ENCODE data around the gene SMOC2.
A peak's percentile ranks its signal among the peaks of the same experiment; 100 is the strongest.

SMOC2 gene

DNA sequence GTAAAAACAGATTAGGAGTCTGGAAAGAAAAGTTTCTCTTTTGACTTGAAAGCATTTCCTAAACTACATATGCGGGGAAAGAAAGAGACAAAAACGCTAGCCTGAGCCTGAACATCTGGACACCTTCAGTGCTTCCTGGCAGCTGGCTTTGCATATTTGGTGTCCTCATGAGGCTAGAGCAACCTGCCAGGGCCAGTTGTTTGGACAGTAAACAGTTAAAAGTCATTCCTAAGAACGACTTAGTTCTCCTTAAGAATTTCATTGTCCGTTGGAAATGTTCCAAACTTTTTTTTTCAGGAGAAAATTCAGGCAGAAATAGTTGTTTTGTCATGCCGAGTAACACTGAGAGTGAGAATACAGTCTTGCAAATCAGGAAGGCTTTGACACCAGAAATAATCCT lies 199.8 kb downstream of the SMOC2 start:
- no peak overlapping the region for H2BK5ac ChIP-seq (ENCODE audit: low read length)
- H2BK15ac ChIP-seq (replicated peaks; ENCODE audit: low read depth), result no peak overlapping the region
- H3K4me2 ChIP-seq (ENCODE audit: low read length), result no peak overlapping the region
- no peaks in the 10 kb centered on the region for H3K27me3 ChIP-seq (ENCODE audit: insufficient read depth, low read length, poor library complexity)
- no peaks in the 10 kb centered on the region for H3K36me3 ChIP-seq (ENCODE audit: control insufficient read depth, insufficient read depth, low read length)
- no peak overlapping the region for H3K4me3 ChIP-seq (ENCODE audit: low read length)
- H2BK120ac ChIP-seq (ENCODE audit: low read depth, low read length), result no peak overlapping the region
- no peak overlapping the region for H3K56ac ChIP-seq (ENCODE audit: low read length)
- no peaks in the 10 kb centered on the region for H3K79me2 ChIP-seq (ENCODE audit: control insufficient read depth, insufficient read depth, low read length)
- H3K4me1 ChIP-seq (ENCODE audit: control insufficient read depth, low read depth, low read length), result peaks cover 2% of the 10 kb centered on the region
- no CpG with 5 or more reads among the region's 5 CpGs for WGBS (ENCODE audit: extremely low coverage, insufficient coverage, low lambda C conversion rate)
- H3K18ac ChIP-seq (ENCODE audit: low read length), result no peak overlapping the region
- H4K8ac ChIP-seq (ENCODE audit: low read depth, low read length), result no peak overlapping the region
- no peak overlapping the region for H3K9ac ChIP-seq (ENCODE audit: low read length)
- no peak overlapping the region for H3K23ac ChIP-seq (ENCODE audit: low read length)
- DNase-seq, result no peak
- no peaks in the 10 kb centered on the region for H3K79me1 ChIP-seq (ENCODE audit: low read length)
- H4K5ac ChIP-seq (ENCODE audit: low read length), result no peak overlapping the region
- H2AK5ac ChIP-seq (ENCODE audit: low read length), result no peak overlapping the region
- H3K4ac ChIP-seq (ENCODE audit: low read depth, low read length), result no peak overlapping the region
- H3K27ac ChIP-seq (ENCODE audit: low read depth, low read length), result no peak overlapping the region

DNA sequence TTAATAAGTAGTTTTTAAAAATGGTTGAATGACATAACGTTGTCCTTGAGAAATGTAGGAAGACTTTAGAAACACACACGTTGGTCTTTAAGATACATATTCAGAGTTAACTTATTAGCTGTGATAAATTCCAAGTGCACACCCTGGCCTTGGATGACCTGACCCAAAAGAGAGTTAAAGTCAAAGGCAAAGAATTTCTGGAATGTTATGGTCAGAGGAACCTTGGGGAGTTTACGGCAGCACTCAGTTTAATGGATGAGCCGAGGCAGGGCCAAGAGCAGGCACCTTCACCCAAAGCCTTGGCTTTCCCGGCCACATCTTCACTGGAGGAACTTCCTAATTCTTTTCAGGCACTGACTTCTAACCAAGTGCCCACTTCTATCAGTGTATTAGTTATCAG lies 200.5 kb downstream of the SMOC2 start:
- no peak overlapping the region for H4K8ac ChIP-seq (ENCODE audit: low read depth, low read length)
- no peak overlapping the region for H2BK120ac ChIP-seq (ENCODE audit: low read depth, low read length)
- no peak overlapping the region for H2BK15ac ChIP-seq (replicated peaks; ENCODE audit: low read depth)
- no peak overlapping the region for H3K18ac ChIP-seq (ENCODE audit: low read length)
- no peak overlapping the region for H2BK5ac ChIP-seq (ENCODE audit: low read length)
- no CpG with 5 or more reads among the region's 5 CpGs for WGBS (ENCODE audit: extremely low coverage, insufficient coverage, low lambda C conversion rate)
- no peaks in the 10 kb centered on the region for H3K79me2 ChIP-seq (ENCODE audit: control insufficient read depth, insufficient read depth, low read length)
- no peak overlapping the region for H4K5ac ChIP-seq (ENCODE audit: low read length)
- H3K27me3 ChIP-seq (ENCODE audit: insufficient read depth, low read length, poor library complexity), result no peaks in the 10 kb centered on the region
- no peak overlapping the region for H3K56ac ChIP-seq (ENCODE audit: low read length)
- no peak overlapping the region for H3K23ac ChIP-seq (ENCODE audit: low read length)
- H3K4me3 ChIP-seq (ENCODE audit: low read length), result no peak overlapping the region
- peaks cover 2% of the 10 kb centered on the region for H3K4me1 ChIP-seq (ENCODE audit: control insufficient read depth, low read depth, low read length)
- no peak overlapping the region for H3K4me2 ChIP-seq (ENCODE audit: low read length)
- no peak overlapping the region for H2AK5ac ChIP-seq (ENCODE audit: low read length)
- H3K79me1 ChIP-seq (ENCODE audit: low read length), result no peaks in the 10 kb centered on the region
- no peaks in the 10 kb centered on the region for H3K36me3 ChIP-seq (ENCODE audit: control insufficient read depth, insufficient read depth, low read length)
- no peak overlapping the region for H3K9ac ChIP-seq (ENCODE audit: low read length)
- no peak overlapping the region for H3K4ac ChIP-seq (ENCODE audit: low read depth, low read length)
- no peak overlapping the region for H3K27ac ChIP-seq (ENCODE audit: low read depth, low read length)
- peak; percentile 81 for DNase-seq

DNA sequence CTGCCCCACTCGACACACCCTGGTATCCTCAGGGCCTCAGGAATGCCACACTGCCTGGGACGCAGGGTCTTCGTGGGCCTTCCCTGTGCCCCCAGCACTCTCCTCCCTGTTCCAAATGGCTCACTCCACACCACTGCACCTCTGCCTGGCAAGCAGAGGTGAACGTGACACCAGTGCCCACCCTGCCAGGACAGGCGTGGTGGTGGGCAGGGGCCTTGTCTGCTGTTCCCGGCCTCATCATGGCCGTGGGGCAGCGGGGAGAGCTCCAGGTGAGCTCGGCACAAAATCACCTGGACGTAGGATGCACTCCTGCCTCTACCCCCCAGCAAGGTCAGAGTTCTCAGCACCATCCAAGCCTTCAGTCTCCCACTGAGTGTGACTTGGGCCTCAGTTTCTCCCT lies 202.4 kb downstream of the SMOC2 start:
- no peak overlapping the region for H4K8ac ChIP-seq (ENCODE audit: low read depth, low read length)
- no peak overlapping the region for H3K4me3 ChIP-seq (ENCODE audit: low read length)
- no peak overlapping the region for H2BK120ac ChIP-seq (ENCODE audit: low read depth, low read length)
- H3K27me3 ChIP-seq (ENCODE audit: insufficient read depth, low read length, poor library complexity), result no peaks in the 10 kb centered on the region
- H3K18ac ChIP-seq (ENCODE audit: low read length), result no peak overlapping the region
- H2AK5ac ChIP-seq (ENCODE audit: low read length), result no peak overlapping the region
- H3K23ac ChIP-seq (ENCODE audit: low read length), result no peak overlapping the region
- no peak overlapping the region for H3K27ac ChIP-seq (ENCODE audit: low read depth, low read length)
- peaks cover 2% of the 10 kb centered on the region for H3K4me1 ChIP-seq (ENCODE audit: control insufficient read depth, low read depth, low read length)
- no peak overlapping the region for H3K56ac ChIP-seq (ENCODE audit: low read length)
- no peaks in the 10 kb centered on the region for H3K36me3 ChIP-seq (ENCODE audit: control insufficient read depth, insufficient read depth, low read length)
- H3K4me2 ChIP-seq (ENCODE audit: low read length), result no peak overlapping the region
- H2BK15ac ChIP-seq (replicated peaks; ENCODE audit: low read depth), result no peak overlapping the region
- no peak overlapping the region for H3K9ac ChIP-seq (ENCODE audit: low read length)
- H4K5ac ChIP-seq (ENCODE audit: low read length), result no peak overlapping the region
- no peak overlapping the region for H2BK5ac ChIP-seq (ENCODE audit: low read length)
- H3K79me1 ChIP-seq (ENCODE audit: low read length), result no peaks in the 10 kb centered on the region
- H3K4ac ChIP-seq (ENCODE audit: low read depth, low read length), result no peak overlapping the region
- no peak for DNase-seq
- H3K79me2 ChIP-seq (ENCODE audit: control insufficient read depth, insufficient read depth, low read length), result no peaks in the 10 kb centered on the region
- WGBS (ENCODE audit: extremely low coverage, insufficient coverage, low lambda C conversion rate), result no CpG with 5 or more reads among the region's 10 CpGs

DNA sequence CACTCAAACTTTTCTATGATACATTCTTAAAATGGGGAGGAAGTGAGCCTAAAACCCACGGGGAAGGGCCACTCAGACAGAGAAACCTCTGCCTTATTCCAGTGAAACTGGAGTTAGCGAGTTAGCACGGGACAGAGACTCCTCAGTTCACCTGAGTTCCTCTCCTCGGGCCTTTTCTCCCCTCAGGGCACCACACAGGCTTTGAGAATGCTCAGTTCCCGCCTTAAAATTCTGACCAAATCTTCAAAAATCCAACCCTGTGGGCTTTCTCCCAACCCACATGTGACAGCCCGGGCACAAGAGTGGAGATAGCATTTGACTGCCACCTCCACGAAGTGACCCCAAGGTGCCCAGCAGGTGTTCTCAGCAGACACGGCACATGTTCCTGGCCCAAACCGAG lies 204.3 kb downstream of the SMOC2 start:
- no peaks in the 10 kb centered on the region for H3K27me3 ChIP-seq (ENCODE audit: insufficient read depth, low read length, poor library complexity)
- H3K23ac ChIP-seq (ENCODE audit: low read length), result no peak overlapping the region
- H3K56ac ChIP-seq (ENCODE audit: low read length), result no peak overlapping the region
- H3K18ac ChIP-seq (ENCODE audit: low read length), result no peak overlapping the region
- H3K36me3 ChIP-seq (ENCODE audit: control insufficient read depth, insufficient read depth, low read length), result no peaks in the 10 kb centered on the region
- DNase-seq, result no peak
- WGBS (ENCODE audit: extremely low coverage, insufficient coverage, low lambda C conversion rate), result no CpG with 5 or more reads among the region's 9 CpGs
- H2AK5ac ChIP-seq (ENCODE audit: low read length), result no peak overlapping the region
- H3K79me1 ChIP-seq (ENCODE audit: low read length), result no peaks in the 10 kb centered on the region
- no peak overlapping the region for H3K27ac ChIP-seq (ENCODE audit: low read depth, low read length)
- H3K4me2 ChIP-seq (ENCODE audit: low read length), result no peak overlapping the region
- no peak overlapping the region for H4K8ac ChIP-seq (ENCODE audit: low read depth, low read length)
- no peak overlapping the region for H2BK15ac ChIP-seq (replicated peaks; ENCODE audit: low read depth)
- H2BK120ac ChIP-seq (ENCODE audit: low read depth, low read length), result no peak overlapping the region
- H3K4me3 ChIP-seq (ENCODE audit: low read length), result no peak overlapping the region
- no peak overlapping the region for H2BK5ac ChIP-seq (ENCODE audit: low read length)
- H3K4ac ChIP-seq (ENCODE audit: low read depth, low read length), result no peak overlapping the region
- no peak overlapping the region for H3K9ac ChIP-seq (ENCODE audit: low read length)
- H3K79me2 ChIP-seq (ENCODE audit: control insufficient read depth, insufficient read depth, low read length), result no peaks in the 10 kb centered on the region
- H3K4me1 ChIP-seq (ENCODE audit: control insufficient read depth, low read depth, low read length), result peaks cover 4% of the 10 kb centered on the region
- H4K5ac ChIP-seq (ENCODE audit: low read length), result no peak overlapping the region

DNA sequence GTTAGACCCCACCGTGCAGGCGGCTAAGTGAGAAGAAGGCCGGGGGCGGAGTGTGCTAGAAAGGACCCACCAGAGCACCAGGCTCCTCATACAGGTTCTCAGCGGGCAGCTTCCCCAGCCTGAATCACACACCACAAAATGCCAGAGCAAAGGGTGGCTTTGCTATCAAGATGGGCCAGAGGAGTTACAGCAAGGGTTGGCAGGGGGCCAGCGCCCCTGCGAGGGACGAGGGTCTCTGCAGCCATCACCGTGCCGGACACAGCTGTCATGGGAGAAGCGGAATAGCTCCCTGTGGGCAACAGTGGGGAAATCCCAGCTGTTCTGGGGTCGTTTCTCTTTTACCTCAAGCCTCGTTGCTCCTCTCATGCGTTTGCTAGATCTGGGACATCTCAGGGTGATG lies 206.3 kb downstream of the SMOC2 start:
- Histone ChIP-seq H3K4ac (ENCODE audit: low read depth, low read length) (no peak overlapping the region), H3K18ac (ENCODE audit: low read length) (no peak overlapping the region), H3K4me2 (ENCODE audit: low read length) (no peak overlapping the region), H3K4me1 (ENCODE audit: control insufficient read depth, low read depth, low read length) (peaks cover 3% of the 10 kb centered on the region), H3K36me3 (ENCODE audit: control insufficient read depth, insufficient read depth, low read length) (no peaks in the 10 kb centered on the region), H3K27ac (ENCODE audit: low read depth, low read length) (no peak overlapping the region), H4K8ac (ENCODE audit: low read depth, low read length) (no peak overlapping the region), H2BK15ac (replicated peaks; ENCODE audit: low read depth) (no peak overlapping the region), H2BK120ac (ENCODE audit: low read depth, low read length) (no peak overlapping the region), H3K27me3 (ENCODE audit: insufficient read depth, low read length, poor library complexity) (no peaks in the 10 kb centered on the region), H2AK5ac (ENCODE audit: low read length) (no peak overlapping the region), H3K79me2 (ENCODE audit: control insufficient read depth, insufficient read depth, low read length) (no peaks in the 10 kb centered on the region), H3K9ac (ENCODE audit: low read length) (no peak overlapping the region), H2BK5ac (ENCODE audit: low read length) (no peak overlapping the region), H4K5ac (ENCODE audit: low read length) (no peak overlapping the region), H3K4me3 (ENCODE audit: low read length) (no peak overlapping the region), H3K56ac (ENCODE audit: low read length) (no peak overlapping the region), H3K23ac (ENCODE audit: low read length) (no peak overlapping the region), H3K79me1 (ENCODE audit: low read length) (no peaks in the 10 kb centered on the region)
- no peak for DNase-seq
- WGBS (ENCODE audit: extremely low coverage, insufficient coverage, low lambda C conversion rate), result no CpG with 5 or more reads among the region's 14 CpGs

DNA sequence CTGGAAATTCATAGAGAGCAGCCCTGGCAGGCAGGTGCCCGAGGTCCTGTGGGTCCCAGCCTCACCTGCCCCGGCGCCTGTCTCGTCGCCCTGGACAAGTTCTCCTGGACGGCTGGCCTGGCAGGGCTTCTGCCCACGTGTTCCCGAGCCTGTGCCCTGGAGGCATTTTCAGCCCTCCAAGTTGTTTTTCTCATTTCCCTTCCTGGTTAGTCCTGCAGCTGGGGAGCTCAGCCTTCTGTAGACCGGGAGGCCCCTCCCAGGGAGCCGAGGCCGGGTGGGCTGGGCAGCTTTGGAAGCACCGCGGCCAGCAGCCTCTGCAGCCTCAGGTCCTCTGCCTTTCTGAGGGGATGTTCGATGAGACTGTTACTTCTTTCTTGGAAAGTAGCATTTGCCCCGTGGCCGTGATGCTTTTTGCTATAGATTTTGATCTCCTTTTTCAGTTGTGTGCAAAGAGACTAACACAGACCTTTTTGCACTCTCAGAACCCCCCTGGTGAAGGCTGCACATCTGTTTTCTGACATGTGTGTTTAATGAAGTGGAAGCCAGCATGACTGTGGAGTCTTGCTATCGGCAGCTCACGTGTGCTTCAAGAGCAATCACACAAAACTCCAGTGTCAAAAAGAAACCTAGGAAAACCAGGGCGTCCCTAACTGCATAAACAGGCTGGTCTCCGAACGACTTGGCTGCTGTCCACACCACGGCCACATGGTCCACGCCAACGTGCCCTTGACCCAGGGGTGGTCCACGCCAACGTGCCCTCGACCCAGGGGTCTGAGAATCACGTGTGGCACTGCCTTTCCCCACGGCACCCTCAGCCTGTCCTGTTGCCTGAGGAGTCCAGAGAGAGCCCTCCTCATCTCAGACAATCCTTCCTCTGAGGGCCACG lies 207.5 kb downstream of the SMOC2 start:
- H3K79me1 ChIP-seq (ENCODE audit: low read length), result no peaks in the 10 kb centered on the region
- no peak overlapping the region for H3K9ac ChIP-seq (ENCODE audit: low read length)
- H3K4me1 ChIP-seq (ENCODE audit: control insufficient read depth, low read depth, low read length), result peaks cover 3% of the 10 kb centered on the region
- no peak overlapping the region for H2AK5ac ChIP-seq (ENCODE audit: low read length)
- H3K18ac ChIP-seq (ENCODE audit: low read length), result no peak overlapping the region
- no peaks in the 10 kb centered on the region for H3K27me3 ChIP-seq (ENCODE audit: insufficient read depth, low read length, poor library complexity)
- H3K4me3 ChIP-seq (ENCODE audit: low read length), result no peak overlapping the region
- no peak overlapping the region for H3K4me2 ChIP-seq (ENCODE audit: low read length)
- no peaks in the 10 kb centered on the region for H3K79me2 ChIP-seq (ENCODE audit: control insufficient read depth, insufficient read depth, low read length)
- H2BK120ac ChIP-seq (ENCODE audit: low read depth, low read length), result no peak overlapping the region
- WGBS (ENCODE audit: extremely low coverage, insufficient coverage, low lambda C conversion rate), result no CpG with 5 or more reads among the region's 30 CpGs
- H3K23ac ChIP-seq (ENCODE audit: low read length), result no peak overlapping the region
- H2BK5ac ChIP-seq (ENCODE audit: low read length), result no peak overlapping the region
- DNase-seq, result no peak
- no peak overlapping the region for H3K4ac ChIP-seq (ENCODE audit: low read depth, low read length)
- no peak overlapping the region for H4K8ac ChIP-seq (ENCODE audit: low read depth, low read length)
- H2BK15ac ChIP-seq (replicated peaks; ENCODE audit: low read depth), result no peak overlapping the region
- H3K56ac ChIP-seq (ENCODE audit: low read length), result no peak overlapping the region
- no peaks in the 10 kb centered on the region for H3K36me3 ChIP-seq (ENCODE audit: control insufficient read depth, insufficient read depth, low read length)
- no peak overlapping the region for H3K27ac ChIP-seq (ENCODE audit: low read depth, low read length)
- no peak overlapping the region for H4K5ac ChIP-seq (ENCODE audit: low read length)

All from mesendoderm (in vitro differentiated cells).